Endodermal cell (in vitro differentiated cells): ENCODE data around the gene ACAD10. TPM values are rescaled to one million over a fixed set of nuclear protein-coding genes. Genes with fewer than 3 reads are reported as not detected.

Source experiments
- DNase-seq: peaks from one replicate; pipeline ENCODE4 v3.0.0-alpha.2; 2017
- H3K27ac ChIP-seq: 2 replicates; pipeline ENCODE4 v1.5.1; 2013; ENCODE audit warnings: mild to moderate bottlenecking, low read depth, low read length, moderate library complexity
- H3K27me3 ChIP-seq: 2 replicates; pipeline ENCODE4 v1.6.1; 2013; ENCODE audit warnings: mild to moderate bottlenecking, low read length, moderate library complexity; ENCODE audit not compliant: insufficient read depth, control insufficient read depth, poor library complexity, severe bottlenecking
- H3K36me3 ChIP-seq: 2 replicates; pipeline ENCODE4 v1.7.0; 2013; ENCODE audit warnings: mild to moderate bottlenecking, low read length, moderate library complexity; ENCODE audit not compliant: control insufficient read depth, insufficient read depth
- H3K4me1 ChIP-seq: one replicate; pipeline ENCODE4 v1.7.0; 2013; ENCODE audit warnings: low read length; ENCODE audit not compliant: control insufficient read depth, insufficient read depth
- H3K4me3 ChIP-seq: 2 replicates; pipeline ENCODE4 v1.5.1; 2013; ENCODE audit warnings: mild to moderate bottlenecking, low read length, moderate library complexity
- H3K9ac ChIP-seq: 2 replicates; pipeline ENCODE4 v1.6.1; 2013; ENCODE audit warnings: mild to moderate bottlenecking, low read length, moderate library complexity; ENCODE audit not compliant: poor library complexity, severe bottlenecking; ENCODE audit errors: extremely low read depth
- H3K9me3 ChIP-seq: 2 replicates; pipeline ENCODE4 v1.6.1; 2013; ENCODE audit warnings: mild to moderate bottlenecking, low read length, moderate library complexity; ENCODE audit not compliant: control insufficient read depth
- H3K27ac Mint-ChIP-seq: 2 replicates; pipeline ENCODE4 v1.8.0; 2020; ENCODE audit warnings: mixed read lengths
- H3K27me3 Mint-ChIP-seq: 2 replicates; pipeline ENCODE4 v1.8.0; 2021; ENCODE audit warnings: mild to moderate bottlenecking, mixed read lengths; ENCODE audit not compliant: insufficient read depth
- H3K36me3 Mint-ChIP-seq: 2 replicates; pipeline ENCODE4 v1.8.0; 2020; ENCODE audit warnings: low read depth, mixed read lengths
- H3K4me1 Mint-ChIP-seq: 2 replicates; pipeline ENCODE4 v1.8.0; 2020; ENCODE audit warnings: mixed read lengths
- H3K4me3 Mint-ChIP-seq: 2 replicates; pipeline ENCODE4 v1.8.0; 2020; ENCODE audit warnings: mild to moderate bottlenecking, moderate library complexity, mixed read lengths
- H3K9me3 Mint-ChIP-seq: 2 replicates; pipeline ENCODE4 v1.8.0; 2020; ENCODE audit warnings: mild to moderate bottlenecking, mixed read lengths
- CTCF ChIP-seq: fragments of 200-600 bp; sonication (generic); conservative IDR thresholded peaks from 2 replicates; pipeline ENCODE4 v1.5.0; 2021; ENCODE audit warnings: antibody characterized with exemption, mild to moderate bottlenecking
- WGBS, 2 experiments: methylation state at CpG; one replicate each; pipeline versions ENCODE4 v1.1.5 to v1.1.7; 2013; ENCODE audit warnings: missing lambda C conversion rate in 2 of 2, mixed read lengths in 1 of 2; ENCODE audit not compliant: insufficient coverage in 1 of 2, insufficient read length in 1 of 2; 5-methylcytosine and 5-hydroxymethylcytosine counted together
- microRNA-seq: library from miRNA; unstranded; fragments of <30 nt; microRNA quantifications from one replicate; pipeline ENCODE4 v1.2.0, GENCODE V29; 2020; ENCODE audit warnings: borderline microRNAs expressed
- total RNA-seq, 2 donors: library from RNA; stranded (reverse); fragmentation: NEBNext Ultra II Directional in 1 of 2; extraction: Animal tissue kit (Norgen Biotek cat#: 25700) in 1 of 2; gene quantifications; 2 replicates in 1 of 2; 3 replicates in 1 of 2; pipeline ENCODE4 v1.2.1, GENCODE V29; 2021

ACAD10 gene
- total RNA-seq, 2 donors from 2014 or later: 43.7 to 47.0 TPM

- DNase-seq: no peak
- H3K4me1 Mint-ChIP-seq: no peaks in the 10 kb centered on the region
- H3K4me3 ChIP-seq: no peak overlapping the region
- peaks cover 49% of the 10 kb centered on the region for H3K36me3 ChIP-seq
- peaks cover 64% of the 10 kb centered on the region for H3K36me3 Mint-ChIP-seq
- no peak overlapping the region for H3K27ac ChIP-seq
- no peaks in the 10 kb centered on the region for H3K27me3 Mint-ChIP-seq
- no peak overlapping the region for H3K4me3 Mint-ChIP-seq
- no peaks in the 10 kb centered on the region for H3K4me1 ChIP-seq
- no peak overlapping the region for H3K27ac Mint-ChIP-seq
- no peaks in the 10 kb centered on the region for H3K27me3 ChIP-seq
- H3K9me3 ChIP-seq: no peaks in the 10 kb centered on the region
- whole genome bisulfite sequencing, 2 experiments: 96 to 97% methylated on average over 3 of the region's 4 CpGs
- no peak for TF ChIP-seq CTCF
- H3K9me3 Mint-ChIP-seq: peaks cover 2% of the 10 kb centered on the region
- H3K9ac ChIP-seq: no peak overlapping the region
Observed at GRCh38 chr12:111806304-111806703, 120.5 kb downstream of the ACAD10 start.

Small RNA genes lying within 50 kb of the gene (microRNA-seq; reads per million reads assigned to microRNA genes)
- not detected for gene MIR6761

Other genes with a start within 250 kb of the ACAD10 start
- gene ATXN2, start 86.7 kb upstream of the ACAD10 start, total RNA-seq: 10 to 100 TPM; 85.7 to 87.3 TPM
- 10 to 100 TPM; 23.6 to 24.5 TPM for gene BRAP, start 97 bp upstream of the ACAD10 start, total RNA-seq
- 10 to 100 TPM; 76.6 to 91.4 TPM for gene ALDH2, start 80.9 kb downstream of the ACAD10 start, total RNA-seq
- gene MAPKAPK5, start 156.2 kb downstream of the ACAD10 start, total RNA-seq: 10 to 100 TPM; 80.5 to 90.6 TPM